ENCODE measurements around the gene PHF21B. TPM values are rescaled to one million over a fixed set of nuclear protein-coding genes. Genes with fewer than 3 reads are reported as not detected.

The PHF21B gene
- total RNA-seq, 1 donor from 2014 or later = 3.9 TPM

DNA sequence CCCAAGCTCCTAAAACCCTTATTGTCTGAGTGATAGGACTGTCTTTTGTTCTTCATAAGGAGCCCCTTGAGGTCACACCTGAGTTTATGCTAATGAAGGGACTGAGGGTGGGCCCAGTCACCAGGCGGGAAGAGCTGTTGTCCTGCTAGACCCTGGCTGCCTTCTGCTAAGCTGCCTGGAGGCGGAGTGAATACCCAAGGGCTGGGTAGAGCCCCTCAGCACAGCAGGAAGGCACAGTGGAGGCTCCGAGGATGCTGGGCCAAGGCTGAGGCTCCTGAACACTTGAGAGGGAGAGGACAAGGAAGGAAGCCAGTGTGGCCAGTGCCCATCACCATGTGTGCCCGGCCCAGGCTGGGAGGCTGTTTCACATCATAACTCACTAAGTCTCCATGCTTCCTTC lies 4.8 kb upstream of the PHF21B start:
- DNase-seq (ENCODE audit: low spot score) = no peak

- DNase-seq (ENCODE audit: low spot score) = no peak
Measured at GRCh38 chr22:45013138-45013537, 3.3 kb upstream of the PHF21B start.

DNA sequence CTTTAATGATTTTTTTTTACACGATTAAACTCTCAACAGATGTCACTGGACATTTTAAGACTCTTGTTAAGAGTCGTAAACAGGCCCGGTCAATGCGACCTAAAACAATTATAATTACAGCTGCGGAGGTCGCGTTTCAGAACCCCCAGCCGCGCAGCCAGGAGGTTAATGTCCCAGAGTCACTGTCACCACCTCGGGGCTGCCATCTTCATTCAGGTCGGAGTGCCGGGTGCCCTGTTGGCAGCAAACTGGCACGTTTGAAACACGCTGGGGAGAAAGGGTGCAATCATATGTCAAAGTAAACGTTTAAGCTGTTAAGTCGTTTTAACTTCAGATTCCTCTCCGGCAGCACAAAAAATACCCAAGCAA lies 711 bp upstream of the PHF21B start:
- DNase-seq (ENCODE audit: low spot score) = no peak

DNA sequence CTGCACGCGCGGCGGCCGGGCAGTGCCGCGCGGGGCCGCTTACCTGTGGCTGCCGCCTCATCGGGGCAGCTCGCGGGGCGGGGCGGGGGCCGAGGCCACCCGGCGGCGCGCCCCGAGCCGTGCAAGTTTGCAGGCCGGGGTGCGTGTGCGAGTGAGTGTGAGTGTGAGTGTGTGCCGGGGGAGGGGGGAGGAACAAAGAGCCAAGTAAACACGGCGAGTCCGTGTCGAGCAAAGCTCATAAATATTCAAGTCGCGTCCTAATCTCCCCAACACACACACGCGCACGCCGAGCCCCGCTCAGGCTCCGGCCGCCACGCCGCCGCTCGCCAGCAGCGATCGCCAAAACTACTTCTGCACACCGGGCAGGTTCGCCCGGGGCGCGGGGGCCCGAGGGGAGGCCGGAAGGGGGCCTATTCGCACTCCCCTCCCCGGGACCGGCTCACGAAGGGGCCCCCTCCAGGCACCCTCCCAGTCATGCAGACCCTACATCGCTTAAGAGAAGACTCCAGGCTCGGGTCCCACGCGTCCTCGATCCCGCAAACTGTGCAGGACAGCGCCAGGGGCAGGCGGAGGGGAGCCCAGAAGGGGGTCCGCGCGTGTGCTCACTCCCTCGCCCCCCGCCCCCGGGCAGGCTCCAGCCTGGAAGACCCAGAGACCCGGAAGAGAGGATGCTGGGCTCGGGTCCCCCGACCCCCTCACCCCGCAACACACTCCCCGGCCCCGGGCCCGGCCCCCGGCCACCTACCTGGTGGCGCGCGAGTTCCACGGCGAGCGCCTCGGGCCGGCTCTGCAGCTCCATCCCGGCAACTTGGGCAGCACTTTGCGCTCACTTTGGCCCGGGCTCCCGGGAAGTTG lies 827 bp downstream of the PHF21B start:
- DNase-seq (ENCODE audit: low spot score) = no peak

DNA sequence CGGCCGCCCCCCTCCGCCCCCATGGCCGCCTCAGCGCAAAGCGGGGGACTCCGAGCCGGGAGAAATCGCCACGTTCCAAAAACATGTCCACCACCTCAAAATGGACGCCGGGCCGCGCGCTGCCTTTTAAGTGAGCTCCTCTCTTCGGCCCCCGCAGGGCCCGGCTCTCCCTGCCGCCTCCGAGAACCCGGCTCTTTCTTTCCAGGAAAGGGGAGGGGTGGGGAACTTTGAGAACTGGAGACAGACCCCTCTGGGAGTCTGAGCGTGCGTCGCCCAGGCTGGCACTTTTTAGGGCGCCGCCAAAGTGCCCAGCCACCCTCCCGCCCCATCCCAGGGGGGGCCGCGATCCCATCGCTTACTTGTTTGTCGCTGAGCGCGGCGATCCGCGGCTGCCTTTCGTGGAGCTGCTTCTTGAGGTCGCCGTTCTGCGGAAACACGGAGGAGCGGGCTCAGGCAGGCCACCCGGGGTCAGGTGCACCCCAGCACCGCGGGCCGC lies 1.6 kb downstream of the PHF21B start:
- no peak for DNase-seq (ENCODE audit: low spot score)

DNA sequence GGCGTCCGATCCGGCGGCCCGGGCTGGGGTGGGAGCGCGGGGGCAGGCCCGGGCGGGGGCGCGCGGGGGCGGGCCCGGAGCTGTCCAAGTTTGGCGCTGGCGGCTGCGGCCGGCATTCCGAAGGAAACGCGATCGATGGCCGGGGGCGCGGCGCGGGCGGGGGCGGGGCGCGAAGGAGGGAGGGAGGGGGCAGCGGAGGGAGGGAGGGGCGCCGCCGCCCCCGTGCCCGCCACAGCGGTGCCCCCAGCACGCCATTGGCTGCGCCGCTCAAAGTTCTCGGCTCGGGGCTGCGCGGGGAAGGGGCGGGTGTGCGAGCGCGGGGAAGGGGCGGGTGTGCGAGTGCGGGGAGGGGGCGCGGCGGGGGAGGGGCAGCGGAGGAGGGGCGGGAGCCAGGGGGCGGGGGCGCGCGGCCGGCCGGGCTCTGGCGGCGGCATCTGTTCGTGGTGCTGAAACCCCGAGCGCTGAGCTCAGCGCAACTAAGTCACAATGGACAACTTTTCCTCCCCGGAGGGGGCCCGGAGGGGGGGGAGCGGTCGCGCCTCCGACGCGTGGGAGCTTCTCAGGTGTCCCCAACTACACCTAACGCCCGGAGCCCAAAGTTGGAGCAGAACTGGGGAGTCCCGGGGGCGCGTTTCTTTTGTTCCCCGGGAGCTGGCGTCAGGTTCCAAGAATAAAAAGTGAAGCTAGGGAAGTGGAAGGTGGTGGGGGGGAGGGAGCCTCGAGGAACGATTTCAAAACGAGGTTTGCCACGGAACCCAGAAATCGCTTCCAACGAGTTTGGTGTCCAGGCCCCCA lies 2.2 kb downstream of the PHF21B start:
- no peak for DNase-seq (ENCODE audit: low spot score)

DNA sequence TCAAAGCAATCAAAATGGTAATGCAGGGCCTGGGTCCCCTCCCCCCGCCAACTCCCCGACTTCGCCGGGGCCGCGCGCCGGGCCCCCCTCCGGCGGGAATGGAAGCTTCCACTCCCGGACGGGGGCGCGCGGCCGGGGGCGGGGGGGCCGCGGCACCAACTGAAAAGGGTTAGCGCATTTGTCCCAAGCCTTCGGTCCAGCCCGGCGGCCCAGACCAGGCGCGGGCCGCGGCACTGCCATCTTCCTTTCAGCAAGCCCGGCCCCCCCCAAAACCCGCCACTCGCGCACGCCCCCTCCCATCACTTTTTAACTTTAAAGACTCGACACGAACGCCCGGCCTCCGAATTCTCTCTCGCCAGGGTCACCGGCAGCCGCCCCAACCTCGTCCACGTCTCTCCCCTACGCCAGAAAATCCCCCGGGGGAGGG lies 2.8 kb downstream of the PHF21B start:
- no peak for DNase-seq (ENCODE audit: low spot score)

GRCh38 chr22:45006111-45006963 lies 3.5 kb downstream of the PHF21B start:
- DNase-seq (ENCODE audit: low spot score) = no peak

GRCh38 chr22:45001653-45002052 lies 8.2 kb downstream of the PHF21B start:
- no peak for DNase-seq (ENCODE audit: low spot score)

- no peak for DNase-seq (ENCODE audit: low spot score)
Measured at GRCh38 chr22:45000330-45000729, 9.5 kb downstream of the PHF21B start.

GRCh38 chr22:44999687-45000086 lies 10.1 kb downstream of the PHF21B start:
- DNase-seq (ENCODE audit: low spot score) = no peak

DNA sequence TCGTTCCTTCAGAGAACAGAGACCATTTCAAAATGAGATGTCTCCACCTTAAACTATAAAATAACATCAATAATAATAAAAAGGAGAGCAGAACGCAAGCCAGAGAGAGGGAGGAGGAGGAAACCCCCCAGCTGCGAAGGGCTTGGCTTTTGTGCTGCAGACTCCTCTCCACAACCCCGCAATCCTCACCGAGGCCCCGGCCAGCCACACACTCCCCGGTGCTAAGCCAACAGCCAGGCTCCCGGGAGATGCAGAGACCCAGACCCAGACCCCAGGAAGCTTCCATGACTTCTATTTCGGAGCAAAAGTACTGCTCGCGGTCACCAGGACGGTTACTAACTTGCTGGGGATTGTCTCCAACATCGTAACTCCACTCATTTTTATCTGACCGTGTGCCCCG lies 10.6 kb downstream of the PHF21B start:
- DNase-seq (ENCODE audit: low spot score) = no peak

DNA sequence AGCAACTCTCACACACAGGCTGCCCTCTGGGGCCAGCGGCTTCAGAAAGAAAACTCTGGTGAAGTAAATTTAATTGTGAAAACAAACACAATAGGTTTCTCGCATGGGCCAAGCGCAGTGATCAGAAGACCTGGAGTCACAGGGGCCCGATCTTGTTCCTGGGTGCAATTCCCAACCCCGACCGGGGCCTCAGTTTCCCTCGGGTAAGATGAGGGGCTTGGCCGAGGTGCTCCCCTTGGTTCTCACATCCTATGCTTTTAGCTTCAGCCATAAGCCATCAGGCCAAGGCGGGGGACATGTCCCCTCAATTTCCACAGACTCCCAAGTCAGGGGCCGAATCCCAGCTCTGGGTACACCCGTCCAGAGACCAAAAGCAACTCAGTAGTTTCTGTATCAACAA lies 11.5 kb downstream of the PHF21B start:
- DNase-seq (ENCODE audit: low spot score) = no peak

DNA sequence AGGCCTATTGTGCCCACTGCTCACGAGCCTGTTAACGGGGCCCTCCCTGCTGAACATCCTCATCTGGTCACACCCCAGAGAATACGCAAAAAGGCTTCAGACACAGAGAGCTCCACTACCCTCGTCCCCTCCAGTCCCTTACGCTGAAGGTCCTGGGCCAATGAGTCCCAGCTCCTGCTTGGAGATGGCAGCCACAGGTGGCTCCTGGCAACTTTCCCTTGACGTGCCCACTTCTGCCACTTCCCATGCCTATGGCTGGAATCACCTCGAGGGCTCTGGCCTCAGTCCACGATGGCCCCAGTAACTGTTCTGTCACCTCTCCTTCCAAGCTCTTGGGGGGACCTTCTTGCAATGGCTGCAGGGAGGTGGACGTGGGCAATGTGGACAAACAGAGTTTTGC lies 12.7 kb downstream of the PHF21B start:
- no peak for DNase-seq (ENCODE audit: low spot score)

GRCh38 chr22:44996648-44997047 lies 13.2 kb downstream of the PHF21B start:
- DNase-seq (ENCODE audit: low spot score) = no peak

- no peak for DNase-seq (ENCODE audit: low spot score)
Measured at GRCh38 chr22:44996120-44996519, 13.7 kb downstream of the PHF21B start.

GRCh38 chr22:44995715-44996114 lies 14.1 kb downstream of the PHF21B start:
- no peak for DNase-seq (ENCODE audit: low spot score)

GRCh38 chr22:44995105-44995514 lies 14.7 kb downstream of the PHF21B start:
- no peak for DNase-seq (ENCODE audit: low spot score)

GRCh38 chr22:44994399-44995104 lies 15.3 kb downstream of the PHF21B start:
- no peak for DNase-seq (ENCODE audit: low spot score)

- no peak for DNase-seq (ENCODE audit: low spot score)
Measured at GRCh38 chr22:44992166-44992565, 17.6 kb downstream of the PHF21B start.

DNA sequence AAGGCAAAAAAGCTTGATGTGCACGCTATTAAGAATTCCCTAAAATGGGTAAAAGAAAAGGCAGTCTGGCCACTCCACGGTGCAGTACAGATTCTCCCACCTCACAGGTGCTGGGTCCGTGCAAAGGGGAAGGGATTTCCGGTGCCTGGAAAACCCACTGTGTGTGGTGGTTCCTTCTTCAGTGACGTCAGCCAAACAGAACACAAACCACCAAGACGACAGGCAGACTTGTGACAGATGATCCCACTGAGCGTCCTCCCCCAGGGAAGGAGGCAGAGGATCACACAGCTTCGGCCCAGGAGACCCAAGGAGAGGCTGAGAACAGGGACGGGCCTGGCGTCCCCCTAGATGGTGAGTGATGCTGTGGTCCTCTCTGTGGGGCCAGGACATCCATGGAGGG lies 18.6 kb downstream of the PHF21B start:
- DNase-seq (ENCODE audit: low spot score) = no peak

Measured in ureter (tissue), 1 donor.